MV-4-11 (cell line): ENCODE data around the gene TIAL1.
"Not testable (repeated sequence)": the region's sequence is repeated elsewhere in the genome, so short reads cannot be mapped to it uniquely, and the experiment has no call there.

ENCODE experiments used
- DNase-seq: peaks from one replicate; lab custom pipeline; 2025; lab: John Stamatoyannopoulos, UW

TIAL1 gene

DNA sequence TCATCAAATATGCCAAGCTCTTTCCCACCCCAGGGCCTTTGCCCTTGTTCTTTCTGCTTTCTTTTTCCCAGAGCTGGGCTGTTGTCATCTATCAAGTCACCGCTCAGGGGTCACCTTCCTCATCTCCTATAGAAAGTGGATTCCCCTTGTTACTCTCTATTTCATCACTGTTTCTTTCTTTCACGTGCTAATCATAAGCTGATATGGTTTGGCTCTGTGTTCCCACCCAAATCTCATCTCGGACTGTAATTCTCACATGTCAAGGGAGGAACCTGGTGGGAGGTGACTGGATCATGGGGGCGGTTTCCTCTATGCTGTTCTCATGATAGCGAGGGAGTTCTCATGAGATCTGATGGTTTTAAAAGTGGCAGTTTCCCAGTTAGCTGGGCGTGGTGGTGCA is 17.0 kb upstream of the TIAL1 start:
- DNase-seq: no peak

DNA sequence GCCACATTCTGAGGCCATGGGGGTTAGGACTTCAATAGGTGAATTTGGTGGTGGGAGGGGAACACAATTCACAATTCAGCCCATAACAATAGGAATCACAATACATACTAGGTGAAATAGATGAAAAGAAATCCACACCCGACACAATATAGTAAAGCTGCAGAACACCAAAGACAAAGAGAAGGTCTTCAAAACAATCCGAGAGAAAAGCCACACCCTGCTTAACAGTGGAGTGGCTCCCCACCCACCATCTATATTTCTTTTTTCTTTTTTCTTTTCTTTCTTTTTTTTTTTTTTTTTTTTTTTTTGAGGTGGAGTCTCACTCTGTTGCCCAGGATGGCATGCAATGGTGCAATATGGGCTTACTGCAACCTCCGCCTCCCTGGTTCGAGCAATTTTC is 14.7 kb upstream of the TIAL1 start:
- no peak for DNase-seq

DNA sequence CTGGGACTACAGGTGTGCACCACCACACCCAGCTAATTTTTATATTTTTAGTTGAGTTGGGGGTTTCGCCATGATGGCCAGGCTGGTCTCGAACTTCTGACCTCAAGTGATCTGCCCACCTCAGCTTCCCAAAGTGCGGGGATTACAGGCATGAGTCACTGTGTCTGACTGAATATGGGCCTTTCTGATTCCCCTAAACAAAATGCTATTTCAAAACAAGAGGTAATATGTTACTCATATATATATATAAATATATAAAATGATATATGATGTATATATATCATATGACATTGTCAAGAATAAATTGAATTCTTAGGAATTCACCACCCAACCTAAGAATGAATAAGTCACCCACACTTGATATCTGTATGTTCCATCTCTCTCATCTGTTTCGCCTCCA is 12.8 kb upstream of the TIAL1 start:
- DNase-seq: no peak

DNA sequence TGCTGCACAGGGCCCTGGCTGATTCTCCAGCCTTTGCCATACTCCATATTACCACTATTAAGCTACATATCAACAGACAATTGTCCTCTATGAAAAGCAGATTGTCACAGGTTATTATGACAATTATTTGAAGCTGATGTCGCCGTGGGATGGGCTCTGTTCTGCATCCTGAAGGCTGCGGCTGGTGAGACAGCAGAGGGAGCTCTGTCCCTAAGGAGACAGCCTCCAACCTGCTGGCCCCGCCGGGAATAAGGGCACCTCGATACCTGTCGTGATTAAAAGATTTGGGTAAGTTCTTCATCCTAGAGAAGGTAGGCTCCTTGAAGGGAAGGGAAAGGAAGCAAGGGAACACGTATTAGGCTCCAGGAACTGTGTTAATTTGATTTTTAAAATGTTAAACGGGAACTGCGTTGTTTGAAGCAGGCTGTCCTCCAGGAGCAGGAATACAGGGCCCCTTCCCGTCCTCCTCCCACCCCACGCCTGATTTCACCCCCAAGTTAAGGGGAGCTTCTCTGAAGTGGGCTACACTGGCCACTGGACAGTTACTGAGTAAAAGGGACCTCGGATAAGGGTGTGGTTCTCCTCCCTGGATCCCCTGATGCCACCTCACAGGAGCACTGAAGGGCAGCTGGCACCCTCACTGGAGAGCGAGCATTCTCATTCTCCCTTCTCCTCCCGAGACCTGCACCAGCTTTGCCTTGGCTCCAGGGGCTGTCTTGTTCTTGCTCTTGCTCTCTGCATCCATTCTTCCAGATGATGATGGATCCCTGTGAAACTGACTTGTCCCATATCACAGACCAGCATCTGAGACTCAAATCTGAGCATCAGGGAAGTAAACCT is 11.8 kb upstream of the TIAL1 start:
- DNase-seq: no peak

DNA sequence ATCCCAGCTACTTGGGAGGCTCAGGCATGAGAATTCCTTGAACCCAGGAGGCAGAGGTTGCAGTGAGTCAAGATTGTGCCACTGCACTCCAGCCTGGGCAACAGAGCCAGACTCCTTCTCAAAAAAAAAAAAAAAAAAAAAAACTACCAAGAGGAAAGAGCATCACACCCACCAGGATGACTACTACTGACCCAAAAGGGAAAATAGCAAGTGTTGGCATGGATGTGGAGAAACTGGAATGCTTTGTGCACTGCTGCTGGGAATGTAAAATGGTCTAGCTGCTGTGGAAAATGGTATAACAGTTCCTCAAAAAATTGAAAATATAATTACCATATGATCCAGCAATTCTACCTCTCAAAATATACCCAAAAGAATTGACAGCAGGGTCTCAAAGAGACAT is 7.7 kb upstream of the TIAL1 start:
- no peak for DNase-seq

DNA sequence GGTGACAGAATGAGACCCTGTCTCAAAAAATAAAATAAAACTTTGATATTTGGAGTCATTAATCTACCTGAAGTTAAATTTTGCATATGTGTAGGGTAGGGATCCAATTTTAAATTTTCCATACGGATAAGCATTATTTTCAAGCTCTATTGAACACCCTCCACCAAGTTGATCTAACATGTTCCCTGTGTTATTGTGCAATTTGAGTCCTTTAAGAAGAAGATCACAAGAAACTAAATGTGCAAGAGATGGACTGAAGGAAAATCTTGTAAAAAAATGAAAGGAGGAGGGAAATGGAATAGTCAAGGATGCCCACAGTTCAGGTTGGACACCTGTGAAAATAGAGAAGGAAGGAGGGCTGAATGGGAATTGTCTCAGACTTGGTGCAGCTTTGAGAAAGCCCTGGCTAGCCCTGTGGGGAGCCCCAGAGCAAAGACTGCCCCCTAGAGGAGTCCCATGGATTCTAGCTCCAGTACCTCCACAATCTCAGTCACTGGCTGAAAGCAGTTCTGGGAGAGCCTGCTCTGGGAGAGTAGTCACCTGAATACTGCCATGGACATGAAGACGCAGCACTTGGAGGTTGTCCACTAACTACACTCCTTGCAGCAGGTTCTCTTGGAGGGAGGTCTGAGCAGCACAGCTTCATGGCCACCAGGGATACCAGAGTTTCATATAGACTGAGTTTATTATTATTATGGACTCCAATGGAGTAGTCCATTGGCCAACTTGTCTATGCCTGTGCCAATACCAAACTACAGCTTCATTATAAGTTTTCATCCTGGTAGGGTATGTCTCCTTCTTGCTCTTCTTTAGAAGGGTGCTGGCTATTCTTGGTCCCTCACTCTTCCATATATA is 5.7 kb upstream of the TIAL1 start:
- peak; percentile 40 for DNase-seq

DNA sequence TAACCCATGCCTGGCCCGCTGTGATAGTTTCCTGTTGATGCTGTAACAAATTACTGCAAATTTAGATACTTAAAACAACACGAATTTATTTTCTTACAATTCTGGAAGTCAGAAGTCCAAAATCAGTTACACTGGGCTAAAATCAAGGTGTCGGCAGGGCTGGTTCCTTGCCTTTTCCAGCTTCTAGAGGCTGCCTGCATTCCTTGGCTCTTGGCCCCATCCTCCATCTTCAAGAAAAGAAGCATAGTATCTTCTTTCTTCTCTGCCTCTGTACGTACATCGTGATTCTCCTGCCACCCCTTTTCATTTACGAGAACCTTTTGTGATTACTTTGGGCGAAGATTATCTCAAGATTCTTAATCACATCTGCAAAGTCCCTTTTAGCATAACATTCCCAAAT is 1.6 kb upstream of the TIAL1 start:
- DNase-seq: no peak

DNA sequence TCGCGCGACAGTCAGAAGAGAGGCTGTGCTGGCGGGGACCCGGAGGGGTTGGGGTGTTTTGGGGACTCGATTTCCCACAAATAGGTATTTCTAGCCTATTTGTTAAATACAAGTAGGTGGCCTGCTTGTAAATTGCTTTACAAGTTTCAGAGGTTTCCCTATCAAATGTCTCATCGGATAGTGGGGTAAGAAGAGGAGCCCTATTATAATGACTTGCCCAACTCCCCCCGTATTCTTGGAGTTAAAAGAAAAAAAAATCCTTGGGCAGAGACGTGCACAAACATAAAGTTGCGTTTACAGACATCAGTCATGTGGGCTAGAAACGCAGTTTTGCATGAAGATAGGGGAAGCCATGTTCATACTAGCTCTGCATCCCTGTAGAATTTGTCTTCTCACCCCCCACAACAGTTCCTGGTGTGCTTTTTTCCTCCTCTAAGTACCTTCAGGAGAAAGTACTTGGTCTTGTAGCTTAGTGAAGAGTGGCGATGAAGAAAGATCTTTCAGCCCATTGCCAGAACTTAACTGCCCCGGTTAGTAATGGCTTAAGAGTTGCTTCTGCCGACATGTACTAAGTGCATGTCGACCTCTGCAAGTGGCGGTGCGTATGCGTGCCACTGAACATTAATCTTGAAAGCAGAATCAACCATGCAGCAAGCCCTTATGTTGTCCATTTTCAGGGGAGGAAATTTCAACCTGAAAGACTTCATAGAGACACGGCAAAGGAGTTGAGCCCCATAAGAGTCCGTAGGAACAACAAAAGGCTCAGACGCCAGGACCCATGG is 832 bp upstream of the TIAL1 start:
- no peak for DNase-seq

DNA sequence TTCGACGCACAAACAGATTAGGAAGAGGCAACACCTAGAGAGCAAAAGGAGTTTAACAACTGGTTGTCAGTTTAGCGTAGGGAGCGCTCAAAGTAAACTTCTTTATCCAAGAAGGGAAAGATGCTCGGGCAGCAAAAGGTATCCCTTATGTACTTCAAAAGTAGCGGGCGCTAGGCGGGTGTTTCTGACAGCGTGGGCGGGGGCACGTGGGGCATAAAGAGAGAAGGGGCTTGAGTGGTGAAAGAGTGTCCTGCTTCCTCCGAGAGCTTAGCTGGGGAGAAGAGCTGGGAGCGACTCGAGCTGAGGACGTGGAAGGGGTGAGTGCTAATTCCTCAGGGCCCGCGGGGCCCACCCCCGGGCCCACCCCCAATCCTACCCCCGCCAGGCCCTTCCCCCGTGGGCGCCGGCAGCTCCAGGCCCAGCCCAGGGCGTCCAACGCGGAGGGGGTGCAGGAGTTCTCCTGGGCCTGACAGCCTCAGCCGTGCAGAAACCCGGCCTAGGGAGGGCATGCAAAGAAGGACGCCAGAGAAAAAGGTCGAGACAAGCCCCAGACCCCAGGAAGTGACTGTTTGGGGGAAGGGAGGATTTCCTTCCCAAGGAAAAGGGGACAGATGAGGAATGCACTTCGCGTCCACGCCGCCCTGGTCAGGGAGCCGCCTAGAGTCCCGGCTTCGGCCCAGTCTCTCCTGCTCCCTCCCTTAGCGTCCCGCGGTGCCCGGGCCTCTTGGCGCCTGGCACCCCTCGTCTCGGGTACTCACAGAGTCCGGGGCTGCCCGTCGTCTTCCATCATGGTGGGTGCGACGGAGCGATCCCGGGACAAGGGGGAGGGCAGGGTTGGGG is 868 bp downstream of the TIAL1 start:
- peak; percentile 15 for DNase-seq

DNA sequence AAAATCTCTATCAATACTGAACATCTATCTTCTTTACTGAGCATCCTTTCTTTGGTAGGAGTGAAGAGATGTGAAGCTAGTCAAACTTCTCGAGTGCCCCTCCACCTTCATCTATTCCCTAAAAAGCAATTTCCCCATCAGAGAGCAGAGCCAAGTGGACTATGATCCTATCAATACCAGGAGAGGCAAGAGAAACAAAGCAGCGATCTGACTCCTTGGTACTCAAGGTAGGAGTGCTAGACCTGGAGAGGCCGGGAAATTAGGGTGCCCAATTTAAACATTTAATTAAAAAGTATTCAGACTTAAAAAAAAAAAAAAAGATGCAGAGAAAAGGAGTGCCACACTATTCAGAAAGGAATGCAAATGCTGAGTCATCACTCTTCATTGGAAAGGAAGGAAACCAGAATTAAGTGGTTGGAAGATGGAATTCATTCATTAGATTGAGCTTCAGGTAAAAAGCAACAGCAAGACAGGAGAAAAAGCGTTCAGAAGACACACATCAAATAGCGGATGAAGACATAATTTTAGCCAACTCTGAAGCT is 1.6 kb downstream of the TIAL1 start:
- no peak for DNase-seq

DNA sequence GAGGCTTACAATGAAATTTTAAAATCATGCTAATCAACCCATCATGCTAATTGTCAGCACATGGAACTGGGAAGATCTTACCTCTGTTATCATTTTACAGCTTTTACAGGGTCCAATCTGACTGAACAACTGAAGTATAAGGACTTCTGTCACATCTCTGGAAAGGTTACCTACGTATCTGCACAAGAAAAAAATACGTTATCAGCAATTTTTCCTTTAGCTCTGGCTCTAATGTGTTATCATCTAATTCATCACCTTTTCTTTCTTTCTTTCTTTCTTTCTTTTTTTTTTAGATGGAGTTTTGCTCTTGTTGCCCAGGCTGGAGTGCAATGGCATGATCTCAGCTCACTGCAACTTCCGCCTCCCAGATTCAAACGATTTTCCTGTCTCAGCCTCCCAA is 8.7 kb downstream of the TIAL1 start:
- no peak for DNase-seq

DNA sequence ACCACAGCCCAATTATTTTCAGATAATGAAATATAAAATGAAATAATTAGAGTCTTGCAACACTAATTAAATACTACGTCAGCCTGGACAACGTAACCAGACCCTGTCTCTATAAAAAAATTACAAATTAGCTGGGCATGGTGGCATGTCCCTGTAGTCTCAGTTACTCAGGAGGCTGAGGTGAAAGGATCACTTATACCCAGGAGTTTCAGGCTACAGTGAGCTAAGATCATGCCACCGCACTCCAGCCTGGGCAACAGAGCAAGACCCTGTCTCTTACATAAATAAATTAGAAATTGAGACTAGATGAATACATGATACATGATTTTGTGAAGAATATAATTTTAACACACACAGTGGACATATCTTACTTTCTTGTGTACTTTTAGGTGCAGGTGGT is 18.4 kb downstream of the TIAL1 start:
- DNase-seq: no peak

DNA sequence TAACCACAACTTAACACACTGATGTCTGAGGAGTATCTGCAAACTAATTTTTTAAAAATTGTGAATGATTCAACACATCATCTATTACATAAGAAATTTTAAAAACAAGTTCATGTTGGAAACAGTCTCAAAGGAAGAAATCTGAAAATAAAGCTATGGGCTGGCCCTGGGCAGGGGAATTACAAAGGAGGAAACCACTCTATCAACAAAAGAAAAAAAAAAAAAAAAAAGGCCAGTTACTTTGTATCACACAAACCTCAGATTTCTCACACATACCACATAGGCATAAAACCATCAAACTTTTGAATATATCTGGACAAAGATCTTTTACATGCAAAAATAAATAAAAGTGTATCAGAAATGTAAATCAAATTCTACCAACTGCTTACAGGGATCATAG is 20.8 kb downstream of the TIAL1 start:
- no peak for DNase-seq

DNA sequence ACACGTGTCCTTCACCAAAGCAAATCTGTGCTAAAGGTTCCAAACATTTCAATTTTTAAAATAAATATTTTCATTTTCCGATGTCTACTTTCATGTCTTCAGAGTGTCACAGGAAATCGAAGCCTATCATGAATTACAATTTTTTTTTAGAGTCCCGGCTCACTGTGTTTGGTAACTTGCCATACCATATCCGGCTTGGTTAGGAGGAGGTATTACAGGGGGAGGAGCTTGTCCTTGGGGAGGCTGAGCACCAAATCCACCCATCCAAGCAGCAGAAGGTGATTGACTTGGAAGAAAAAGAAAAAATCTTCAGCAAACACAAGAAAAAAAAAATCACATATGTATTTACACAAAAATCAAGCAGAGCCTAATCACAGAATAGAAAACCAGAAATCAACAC is 21.3 kb downstream of the TIAL1 start:
- no peak for DNase-seq

DNA sequence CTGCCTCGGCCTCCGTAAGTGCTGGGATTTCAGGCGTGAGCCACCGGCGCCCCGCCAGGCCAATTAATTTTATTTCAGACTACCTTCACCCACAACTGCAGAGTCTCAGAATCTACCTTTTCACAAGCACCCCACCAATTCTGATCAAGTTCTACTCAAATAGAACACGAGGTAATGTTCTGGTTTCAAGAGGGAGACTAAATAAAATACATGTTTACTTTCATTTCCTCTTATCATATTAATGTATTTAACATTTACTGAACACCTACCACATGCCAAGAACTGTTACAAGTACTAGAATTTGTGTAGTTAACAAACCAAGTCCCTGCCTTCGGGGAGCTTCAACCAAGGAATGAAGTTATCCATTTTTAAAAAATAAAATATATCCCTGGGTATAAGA is 28.8 kb downstream of the TIAL1 start:
- no peak for DNase-seq

DNA sequence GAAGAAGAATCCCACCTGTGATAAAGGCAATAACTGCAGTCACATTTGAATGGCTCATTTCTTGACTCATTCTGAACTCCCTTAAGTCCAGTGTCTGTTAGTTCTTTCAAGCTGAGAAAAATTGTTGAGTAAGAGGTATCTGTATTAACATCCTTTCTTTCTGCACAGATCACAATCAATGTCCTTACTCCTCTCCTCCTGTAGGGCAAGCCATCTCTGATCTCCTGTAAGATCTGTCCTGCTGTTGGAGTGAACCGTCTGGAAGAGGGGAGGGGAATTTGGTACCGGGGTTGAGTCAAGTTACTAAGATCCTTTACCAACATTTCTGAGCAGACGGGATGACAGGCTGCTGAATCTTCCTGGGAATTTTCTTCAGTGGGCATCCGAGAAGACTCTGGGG is 34.7 kb downstream of the TIAL1 start:
- no peak for DNase-seq

DNA sequence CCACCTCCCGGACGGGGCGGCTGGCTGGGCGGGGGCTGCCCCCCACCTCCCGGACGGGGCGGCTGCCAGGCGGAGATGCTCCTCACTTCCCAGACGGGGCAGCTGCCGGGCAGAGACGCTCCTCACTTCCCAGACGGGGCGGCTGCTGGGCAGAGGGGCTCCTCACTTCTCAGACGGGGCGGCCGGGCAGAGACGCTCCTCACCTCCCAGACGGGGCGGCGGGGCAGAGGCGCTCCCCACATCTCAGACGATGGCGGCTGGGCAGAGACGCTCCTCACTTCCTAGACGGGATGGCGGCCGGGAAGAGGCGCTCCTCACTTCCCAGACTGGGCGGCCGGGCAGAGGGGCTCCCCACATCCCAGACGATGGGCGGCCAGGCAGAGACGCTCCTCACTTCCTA is 37.3 kb downstream of the TIAL1 start:
- DNase-seq: not testable (repeated sequence)

DNA sequence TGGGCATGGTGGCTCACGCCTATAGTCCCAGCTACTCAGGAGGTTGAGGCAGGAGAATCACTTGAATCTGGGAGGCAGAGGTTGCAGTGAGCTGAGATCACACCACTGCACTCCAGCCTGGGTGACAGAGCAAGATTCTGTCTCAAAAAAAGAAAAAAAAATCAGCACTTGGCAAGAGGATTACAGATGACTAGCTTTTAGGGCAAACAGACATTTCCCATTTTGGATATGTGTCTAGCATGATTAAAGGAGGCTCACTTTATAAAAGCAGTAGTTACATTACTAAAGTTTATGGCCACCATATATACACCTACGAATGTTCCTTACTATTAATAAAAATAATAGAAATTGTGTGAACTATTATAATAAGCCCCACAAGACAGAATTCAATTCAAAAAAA is 40.7 kb downstream of the TIAL1 start:
- DNase-seq: not testable (repeated sequence)

DNA sequence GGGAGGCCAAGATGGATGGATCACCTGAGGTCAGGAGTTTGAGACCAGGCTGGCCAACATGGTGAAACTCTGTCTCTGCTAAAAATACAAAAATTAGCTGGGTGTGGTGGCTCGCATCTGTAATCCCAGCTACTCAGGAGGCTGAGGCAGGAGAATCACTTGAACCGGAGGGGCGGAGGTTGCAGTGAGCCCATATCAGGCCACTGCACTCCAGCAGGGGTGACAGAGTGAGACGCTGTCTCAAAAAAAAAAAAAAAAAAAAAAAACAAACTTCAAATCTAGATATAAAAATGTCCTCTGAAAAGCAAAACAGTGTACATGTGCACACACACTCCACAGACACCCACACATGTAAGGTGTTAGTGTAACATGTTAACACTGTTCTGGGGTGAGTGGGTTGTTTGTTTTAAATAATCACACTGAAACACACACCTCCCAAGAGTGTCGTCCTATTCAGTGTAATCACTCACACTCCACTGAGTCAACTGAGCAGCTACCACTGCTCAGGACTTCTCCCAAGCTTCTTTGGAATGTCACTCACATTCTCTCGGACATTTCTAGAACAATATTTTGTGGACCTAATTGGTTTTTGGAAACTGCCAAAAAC is 41.5 kb downstream of the TIAL1 start:
- no peak for DNase-seq

DNA sequence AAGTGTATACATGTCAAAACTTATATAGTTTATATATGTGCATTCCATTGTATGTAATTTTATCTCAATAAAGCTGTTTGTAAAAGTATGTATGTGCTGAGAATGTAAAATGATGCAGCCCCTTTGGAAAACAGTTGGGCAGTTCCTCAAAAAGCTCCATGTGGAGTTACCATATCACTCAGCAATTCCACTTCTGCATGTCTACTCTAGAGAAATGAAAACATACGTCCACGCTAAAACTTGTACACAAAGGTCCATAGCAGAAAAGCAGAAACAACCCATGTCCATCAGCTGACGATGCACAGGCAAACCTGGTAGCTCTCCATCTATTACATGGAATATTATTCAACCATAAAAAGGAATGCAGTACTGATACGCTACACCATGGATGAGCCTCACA is 45.9 kb downstream of the TIAL1 start:
- DNase-seq: peak; percentile 78
